Fibroblast of skin of scalp (primary cell): ENCODE data around the gene PLEKHG3.

Experiments used
- DNase-seq: peaks from one replicate; pipeline ENCODE4 v3.0.0-alpha.2; 2013

PLEKHG3 gene

GRCh38 chr14:64708148-64709004, 4.2 kb downstream of the PLEKHG3 start:
- no peak for DNase-seq

- DNase-seq, result no peak
Measured at GRCh38 chr14:64709126-64709525, 4.9 kb downstream of the PLEKHG3 start.

GRCh38 chr14:64711039-64711438, 6.8 kb downstream of the PLEKHG3 start:
- DNase-seq, result no peak

GRCh38 chr14:64713677-64714076, 9.5 kb downstream of the PLEKHG3 start:
- no peak for DNase-seq

GRCh38 chr14:64714432-64715025, 10.3 kb downstream of the PLEKHG3 start:
- DNase-seq, result no peak

- no peak for DNase-seq
Measured at GRCh38 chr14:64715146-64715627, 11.0 kb downstream of the PLEKHG3 start.

GRCh38 chr14:64715628-64716412, 11.6 kb downstream of the PLEKHG3 start:
- peak; percentile 52 for DNase-seq

GRCh38 chr14:64717870-64718269, 13.6 kb downstream of the PLEKHG3 start:
- DNase-seq, result no peak

- no peak for DNase-seq
Measured at GRCh38 chr14:64718762-64719161, 14.5 kb downstream of the PLEKHG3 start.

GRCh38 chr14:64719601-64720000, 15.4 kb downstream of the PLEKHG3 start:
- no peak for DNase-seq

GRCh38 chr14:64720131-64720576, 15.9 kb downstream of the PLEKHG3 start:
- DNase-seq, result peak; percentile 78

GRCh38 chr14:64721391-64721791, 17.2 kb downstream of the PLEKHG3 start:
- peak; percentile 97 for DNase-seq

- peak; percentile 78 for DNase-seq
Measured at GRCh38 chr14:64721899-64722298, 17.7 kb downstream of the PLEKHG3 start.

- no peak for DNase-seq
Measured at GRCh38 chr14:64722842-64723447, 18.7 kb downstream of the PLEKHG3 start.

- no peak for DNase-seq
Measured at GRCh38 chr14:64723691-64724577, 19.7 kb downstream of the PLEKHG3 start.

- no peak for DNase-seq
Measured at GRCh38 chr14:64724578-64724930, 20.3 kb downstream of the PLEKHG3 start.

- DNase-seq, result peak; percentile 54
Measured at GRCh38 chr14:64725261-64725815, 21.1 kb downstream of the PLEKHG3 start.

GRCh38 chr14:64725879-64726584, 21.8 kb downstream of the PLEKHG3 start:
- no peak for DNase-seq

- no peak for DNase-seq
Measured at GRCh38 chr14:64726585-64726890, 22.3 kb downstream of the PLEKHG3 start.

- DNase-seq, result no peak
Measured at GRCh38 chr14:64727551-64728071, 23.4 kb downstream of the PLEKHG3 start.

GRCh38 chr14:64728106-64728505, 23.9 kb downstream of the PLEKHG3 start:
- DNase-seq, result no peak
